ENCODE data around the gene PCDHGA4.
"Not testable (repeated sequence)": the region's sequence is repeated elsewhere in the genome, so short reads cannot be mapped to it uniquely, and the experiment has no call there.

PCDHGA4 gene

DNA sequence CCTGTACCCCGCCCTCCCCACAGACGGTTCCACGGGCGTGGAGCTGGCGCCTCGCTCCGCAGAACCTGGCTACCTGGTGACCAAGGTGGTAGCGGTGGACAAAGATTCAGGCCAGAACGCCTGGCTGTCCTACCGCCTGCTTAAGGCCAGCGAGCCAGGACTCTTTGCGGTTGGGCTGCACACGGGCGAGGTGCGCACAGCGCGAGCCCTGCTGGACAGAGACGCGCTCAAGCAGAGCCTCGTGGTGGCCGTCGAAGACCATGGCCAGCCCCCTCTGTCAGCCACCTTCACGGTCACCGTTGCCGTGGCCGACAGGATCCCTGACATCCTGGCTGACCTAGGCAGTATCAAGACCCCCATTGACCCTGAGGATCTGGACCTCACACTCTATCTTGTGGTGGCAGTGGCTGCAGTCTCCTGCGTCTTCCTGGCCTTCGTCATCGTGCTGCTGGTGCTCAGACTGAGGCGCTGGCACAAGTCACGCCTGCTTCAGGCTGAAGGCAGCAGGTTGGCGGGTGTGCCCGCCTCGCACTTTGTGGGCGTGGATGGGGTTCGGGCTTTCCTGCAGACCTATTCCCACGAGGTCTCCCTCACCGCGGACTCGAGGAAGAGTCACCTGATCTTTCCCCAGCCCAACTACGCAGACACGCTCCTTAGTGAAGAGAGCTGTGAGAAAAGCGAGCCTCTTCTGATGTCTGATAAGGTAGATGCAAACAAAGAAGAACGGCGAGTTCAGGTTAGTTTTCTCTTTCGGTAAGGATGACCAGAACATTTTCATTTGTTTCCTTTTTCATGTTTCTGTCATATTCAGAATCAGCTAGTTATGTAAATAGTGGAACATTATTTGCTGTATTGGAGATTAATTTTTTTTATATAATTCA lies 11.4 kb downstream of the PCDHGA4 start:
- no peak for TF ChIP-seq ZNF274 (IDR thresholded peaks at IDR 0.05; ENCODE audit: low read depth, low read length)

DNA sequence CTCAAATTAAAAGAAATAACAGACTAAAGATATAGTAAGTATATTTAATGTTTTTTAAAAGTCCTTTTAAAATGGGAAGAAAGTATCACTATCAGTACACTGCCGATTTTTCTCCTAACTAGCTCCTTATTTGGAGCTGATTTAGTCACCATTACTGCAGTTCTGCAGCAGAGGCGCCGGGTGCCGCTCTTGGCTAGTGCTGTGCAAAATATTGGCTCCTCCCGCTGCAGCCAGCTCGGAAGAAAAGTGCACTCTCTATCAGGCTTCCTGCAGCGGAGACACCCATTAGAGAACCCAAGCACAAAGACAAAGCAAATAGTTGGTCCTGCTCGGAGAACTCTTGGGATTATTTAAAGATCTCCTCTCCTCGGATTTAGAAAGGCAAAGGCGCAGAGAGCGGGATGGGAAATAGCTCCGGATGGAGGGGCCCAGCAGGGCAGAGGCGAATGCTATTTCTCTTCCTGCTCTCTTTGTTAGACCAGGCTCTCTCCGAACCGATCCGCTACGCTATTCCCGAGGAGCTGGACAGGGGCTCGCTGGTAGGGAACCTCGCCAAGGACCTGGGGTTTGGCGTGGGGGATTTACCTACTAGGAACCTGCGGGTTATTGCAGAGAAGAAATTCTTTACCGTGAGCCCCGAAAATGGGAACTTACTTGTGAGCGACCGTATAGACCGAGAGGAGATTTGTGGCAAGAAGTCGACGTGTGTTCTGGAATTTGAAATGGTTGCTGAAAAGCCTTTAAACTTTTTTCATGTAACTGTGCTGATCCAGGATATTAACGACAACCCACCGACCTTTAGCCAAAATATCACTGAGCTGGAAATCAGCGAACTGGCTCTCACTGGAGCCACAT lies 15.4 kb downstream of the PCDHGA4 start, which contains the start of gene PCDHGB3:
Gene PCDHGB3, plus strand, starts transcription at position 249 of the 855 bp plus-strand sequence. Its CDS starts 153 bp downstream, at position 402.
- peak within 1 kb of the TSS; percentile 43; the same call in 1 of the 2 replicates for H3K4me3 ChIP-seq (ENCODE audit: low read length)
- TF ChIP-seq ZNF274 (IDR thresholded peaks at IDR 0.05; ENCODE audit: low read depth, low read length), result no peak

More for the DNA sequence above, 11.4 kb downstream of the PCDHGA4 start:
- no peak overlapping the region for H3K4me3 ChIP-seq (ENCODE audit: low read length)

DNA sequence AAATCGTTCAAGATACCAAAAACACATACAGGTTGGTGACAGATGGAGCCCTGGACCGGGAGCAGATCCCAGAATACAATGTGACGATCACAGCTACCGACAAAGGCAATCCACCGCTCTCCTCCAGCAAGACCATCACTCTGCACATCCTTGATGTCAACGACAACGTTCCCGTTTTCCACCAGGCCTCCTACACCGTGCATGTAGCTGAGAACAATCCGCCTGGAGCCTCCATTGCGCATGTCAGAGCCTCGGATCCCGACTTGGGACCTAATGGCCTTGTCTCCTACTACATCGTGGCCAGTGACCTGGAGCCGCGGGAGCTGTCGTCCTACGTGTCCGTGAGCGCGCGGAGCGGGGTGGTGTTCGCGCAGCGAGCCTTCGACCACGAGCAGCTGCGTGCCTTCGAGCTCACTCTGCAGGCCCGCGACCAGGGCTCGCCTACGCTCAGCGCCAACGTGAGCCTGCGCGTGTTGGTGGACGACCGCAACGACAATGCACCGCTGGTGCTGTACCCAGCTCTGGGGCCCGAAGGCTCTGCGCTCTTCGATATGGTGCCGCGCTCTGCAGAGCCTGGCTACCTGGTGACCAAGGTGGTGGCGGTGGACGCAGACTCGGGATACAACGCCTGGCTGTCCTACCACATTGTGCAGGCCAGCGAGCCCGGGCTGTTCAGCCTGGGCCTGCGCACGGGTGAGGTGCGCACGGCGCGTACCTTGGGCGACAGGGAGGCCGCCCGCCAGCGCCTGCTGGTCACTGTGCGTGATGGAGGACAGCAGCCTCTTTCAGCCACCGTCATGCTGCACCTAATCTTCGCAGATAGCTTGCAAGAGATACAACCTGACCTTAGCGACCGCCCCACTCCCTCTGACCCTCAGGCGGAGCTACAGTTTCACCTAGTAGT lies 17.0 kb downstream of the PCDHGA4 start:
- no peak for TF ChIP-seq ZNF274 (IDR thresholded peaks at IDR 0.05; ENCODE audit: low read depth, low read length)
- no peak overlapping the region for H3K4me3 ChIP-seq (ENCODE audit: low read length)

DNA sequence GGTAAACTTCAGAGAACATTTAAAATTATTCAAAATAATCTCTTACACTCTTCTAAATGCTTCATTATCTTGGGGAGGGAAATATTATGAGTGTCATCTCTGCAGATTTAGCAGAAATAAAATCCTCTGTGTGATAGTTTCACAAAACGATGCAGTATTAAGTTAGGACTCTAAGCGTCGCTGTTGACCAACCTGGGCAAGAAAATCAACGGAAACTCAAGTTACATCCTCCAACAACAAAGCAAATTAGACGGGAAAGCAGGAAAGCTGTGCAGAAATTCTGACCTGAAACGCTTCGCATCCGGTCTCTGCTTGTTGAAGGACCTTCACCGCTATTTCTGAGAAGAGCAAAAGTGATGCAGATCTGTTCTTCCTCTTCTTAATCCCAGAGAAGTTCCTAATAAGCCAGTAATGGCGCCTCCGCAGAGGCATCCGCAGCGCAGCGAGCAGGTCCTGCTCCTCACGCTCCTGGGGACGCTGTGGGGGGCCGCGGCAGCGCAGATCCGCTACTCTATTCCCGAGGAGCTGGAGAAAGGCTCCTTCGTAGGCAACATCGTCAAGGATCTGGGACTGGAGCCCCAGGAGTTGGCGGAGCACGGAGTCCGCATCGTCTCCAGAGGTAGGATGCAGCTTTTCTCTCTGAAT lies 19.0 kb downstream of the PCDHGA4 start, which contains the start of gene PCDHGA6:
Gene PCDHGA6, plus strand, starts transcription at position 219 of the 645 bp plus-strand sequence. Its CDS starts 193 bp downstream, at position 412.
- no peak for TF ChIP-seq ZNF274 (IDR thresholded peaks at IDR 0.05; ENCODE audit: low read depth, low read length)
- H3K4me3 ChIP-seq (ENCODE audit: low read length), result peak within 1 kb of the TSS; percentile 60; the same call in 1 of the 2 replicates

DNA sequence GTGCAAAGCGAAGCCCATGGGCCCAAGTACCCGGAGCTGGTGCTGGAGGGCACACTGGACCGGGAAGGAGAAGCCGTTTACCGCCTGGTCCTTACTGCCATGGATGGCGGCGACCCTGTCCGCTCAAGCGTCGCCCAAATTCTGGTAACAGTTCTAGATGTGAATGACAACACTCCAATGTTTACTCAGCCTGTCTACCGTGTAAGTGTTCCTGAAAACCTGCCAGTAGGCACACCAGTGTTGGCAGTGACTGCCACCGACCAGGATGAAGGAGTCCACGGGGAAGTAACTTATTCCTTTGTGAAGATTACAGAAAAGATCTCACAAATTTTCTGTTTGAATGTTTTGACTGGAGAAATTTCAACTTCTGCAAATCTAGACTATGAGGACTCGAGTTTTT lies 19.8 kb downstream of the PCDHGA4 start:
- no peak for TF ChIP-seq ZNF274 (IDR thresholded peaks at IDR 0.05; ENCODE audit: low read depth, low read length)
- no peak overlapping the region for H3K4me3 ChIP-seq (ENCODE audit: low read length)

DNA sequence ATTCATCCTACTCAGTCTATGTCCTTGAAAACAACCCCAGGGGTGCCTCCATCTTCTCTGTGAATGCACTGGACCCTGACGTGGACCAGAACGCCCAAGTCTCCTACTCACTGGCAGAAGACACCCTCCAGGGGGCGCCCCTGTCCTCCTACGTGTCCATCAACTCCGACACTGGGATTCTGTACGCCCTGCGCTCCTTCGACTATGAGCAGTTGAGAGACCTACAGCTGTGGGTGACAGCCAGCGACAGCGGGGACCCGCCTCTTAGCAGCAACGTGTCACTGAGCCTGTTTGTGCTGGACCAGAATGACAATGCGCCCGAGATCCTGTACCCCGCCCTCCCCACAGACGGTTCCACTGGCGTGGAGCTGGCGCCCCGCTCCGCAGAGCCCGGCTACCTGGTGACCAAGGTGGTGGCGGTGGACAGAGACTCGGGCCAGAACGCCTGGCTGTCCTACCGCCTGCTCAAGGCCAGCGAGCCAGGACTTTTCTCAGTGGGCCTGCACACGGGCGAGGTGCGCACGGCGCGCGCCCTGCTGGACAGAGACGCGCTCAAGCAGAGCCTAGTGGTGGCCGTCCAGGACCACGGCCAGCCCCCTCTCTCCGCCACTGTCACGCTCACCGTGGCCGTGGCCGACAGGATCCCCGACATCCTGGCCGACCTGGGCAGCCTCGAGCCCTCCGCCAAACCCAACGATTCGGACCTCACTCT lies 20.8 kb downstream of the PCDHGA4 start:
- H3K4me3 ChIP-seq (ENCODE audit: low read length), result not testable (repeated sequence)

DNA sequence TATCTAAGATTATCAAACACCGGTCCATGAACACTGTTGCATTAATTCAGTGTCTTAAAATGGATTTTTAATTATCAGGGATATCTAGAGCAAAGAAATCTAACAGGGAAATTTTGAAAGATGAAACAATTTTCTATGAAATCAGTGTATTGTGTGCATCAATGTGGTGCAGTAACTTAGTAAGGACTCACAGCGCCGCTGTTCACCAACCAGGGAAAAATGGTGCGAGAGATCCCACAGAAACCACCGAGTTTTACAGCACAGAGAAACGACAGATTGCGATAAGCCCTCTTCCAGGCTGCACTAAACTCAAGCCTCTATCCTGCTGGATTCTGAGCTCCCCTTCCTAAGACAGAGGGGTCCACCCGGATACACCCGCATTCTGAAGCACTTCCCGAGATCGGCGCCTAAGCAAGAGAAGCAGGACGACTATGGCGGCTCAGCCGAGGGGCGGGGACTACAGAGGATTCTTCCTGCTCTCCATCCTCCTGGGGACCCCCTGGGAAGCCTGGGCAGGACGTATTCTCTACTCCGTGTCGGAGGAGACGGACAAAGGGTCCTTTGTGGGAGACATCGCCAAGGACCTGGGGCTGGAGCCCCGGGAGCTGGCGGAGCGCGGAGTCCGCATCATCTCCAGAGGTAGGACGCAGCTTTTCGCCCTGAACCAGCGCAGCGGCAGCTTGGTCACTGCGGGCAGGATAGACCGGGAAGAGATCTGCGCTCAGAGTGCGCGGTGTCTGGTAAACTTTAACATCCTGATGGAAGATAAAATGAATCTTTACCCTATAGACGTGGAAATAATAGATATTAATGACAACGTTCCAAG lies 27.9 kb downstream of the PCDHGA4 start, which contains the start of gene PCDHGA7:
Gene PCDHGA7, plus strand, starts transcription at position 274 of the 826 bp plus-strand sequence. Its CDS starts 158 bp downstream, at position 432.
- peak within 1 kb of the TSS; percentile 30; the same call in 1 of the 2 replicates for H3K4me3 ChIP-seq (ENCODE audit: low read length)
- TF ChIP-seq ZNF274 (IDR thresholded peaks at IDR 0.05; ENCODE audit: low read depth, low read length), result no peak

DNA sequence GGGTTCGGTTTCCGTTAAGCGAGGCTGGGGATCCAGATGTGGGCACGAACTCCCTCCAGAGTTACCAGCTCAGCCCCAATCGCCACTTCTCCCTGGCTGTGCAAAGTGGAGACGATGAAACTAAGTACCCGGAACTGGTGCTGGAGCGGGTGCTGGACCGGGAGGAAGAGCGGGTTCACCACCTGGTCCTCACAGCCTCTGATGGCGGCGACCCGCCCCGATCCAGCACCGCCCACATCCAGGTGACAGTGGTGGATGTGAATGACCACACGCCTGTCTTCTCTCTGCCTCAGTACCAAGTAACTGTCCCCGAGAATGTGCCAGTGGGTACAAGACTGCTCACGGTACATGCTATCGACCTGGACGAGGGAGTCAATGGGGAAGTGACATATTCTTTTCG lies 28.5 kb downstream of the PCDHGA4 start:
- no peak overlapping the region for H3K4me3 ChIP-seq (ENCODE audit: low read length)
- no peak for TF ChIP-seq ZNF274 (IDR thresholded peaks at IDR 0.05; ENCODE audit: low read depth, low read length)

DNA sequence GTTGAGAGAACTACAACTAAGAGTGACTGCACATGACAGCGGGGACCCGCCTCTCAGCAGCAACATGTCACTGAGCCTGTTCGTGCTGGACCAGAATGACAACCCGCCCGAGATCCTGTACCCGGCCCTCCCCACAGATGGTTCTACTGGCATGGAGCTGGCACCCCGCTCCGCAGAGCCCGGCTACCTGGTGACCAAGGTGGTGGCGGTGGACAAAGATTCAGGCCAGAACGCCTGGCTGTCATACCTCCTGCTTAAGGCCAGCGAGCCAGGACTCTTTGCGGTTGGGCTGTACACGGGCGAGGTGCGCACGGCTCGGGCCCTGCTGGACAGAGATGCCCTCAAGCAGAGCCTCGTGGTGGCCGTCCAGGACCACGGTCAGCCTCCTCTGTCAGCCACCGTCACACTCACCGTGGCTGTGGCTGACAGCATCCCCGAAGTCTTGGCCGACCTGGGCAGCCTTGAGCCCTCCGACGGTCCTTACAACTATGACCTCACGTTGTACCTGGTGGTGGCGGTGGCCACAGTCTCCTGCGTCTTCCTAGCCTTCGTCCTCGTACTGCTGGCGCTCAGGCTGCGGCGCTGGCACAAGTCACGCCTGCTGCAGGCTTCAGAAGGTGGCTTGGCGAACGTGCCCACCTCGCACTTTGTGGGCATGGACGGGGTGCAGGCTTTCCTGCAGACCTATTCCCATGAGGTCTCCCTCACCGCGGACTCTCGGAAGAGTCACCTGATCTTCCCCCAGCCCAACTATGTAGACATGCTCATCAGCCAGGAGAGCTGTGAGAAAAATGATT lies 29.8 kb downstream of the PCDHGA4 start:
- no peak for TF ChIP-seq ZNF274 (IDR thresholded peaks at IDR 0.05; ENCODE audit: low read depth, low read length)
- no peak overlapping the region for H3K4me3 ChIP-seq (ENCODE audit: low read length)

DNA sequence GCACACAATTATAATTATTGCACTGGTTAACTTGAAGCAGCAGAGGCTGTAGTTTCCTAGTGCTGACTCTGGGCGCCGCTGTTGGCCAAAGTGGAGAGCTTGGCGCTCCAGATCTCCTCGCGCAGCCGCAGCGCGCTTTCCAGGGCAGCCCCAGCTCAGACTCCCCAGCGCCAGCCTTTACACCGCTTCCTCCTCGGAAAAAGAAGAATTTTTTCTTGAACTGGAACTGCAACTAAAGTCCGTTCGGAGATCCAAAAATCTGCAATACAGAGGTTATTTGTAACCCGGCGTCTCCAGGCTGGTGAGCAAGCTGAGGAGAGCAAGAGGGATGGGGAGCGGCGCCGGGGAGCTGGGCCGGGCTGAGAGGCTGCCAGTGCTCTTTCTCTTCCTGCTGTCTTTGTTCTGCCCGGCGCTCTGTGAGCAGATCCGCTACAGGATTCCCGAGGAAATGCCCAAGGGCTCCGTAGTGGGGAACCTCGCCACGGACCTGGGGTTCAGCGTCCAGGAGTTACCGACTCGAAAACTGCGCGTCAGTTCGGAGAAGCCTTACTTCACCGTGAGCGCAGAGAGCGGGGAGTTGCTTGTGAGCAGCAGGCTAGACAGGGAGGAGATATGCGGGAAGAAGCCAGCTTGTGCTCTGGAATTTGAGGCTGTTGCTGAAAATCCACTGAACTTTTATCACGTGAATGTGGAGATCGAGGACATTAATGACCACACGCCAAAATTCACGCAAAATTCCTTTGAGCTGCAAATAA lies 32.9 kb downstream of the PCDHGA4 start, which contains the start of gene PCDHGB4:
Gene PCDHGB4, plus strand, starts transcription at position 142 of the 755 bp plus-strand sequence. Its CDS starts 187 bp downstream, at position 329.
- H3K4me3 ChIP-seq (ENCODE audit: low read length), result peak within 1 kb of the TSS; percentile 14; the same call in 1 of the 2 replicates

Data from GM08714 (cell line).